ENCODE measurements around the gene CDC34.
A peak's percentile ranks its signal among the peaks of the same experiment; 100 is the strongest.

CDC34 gene

DNA sequence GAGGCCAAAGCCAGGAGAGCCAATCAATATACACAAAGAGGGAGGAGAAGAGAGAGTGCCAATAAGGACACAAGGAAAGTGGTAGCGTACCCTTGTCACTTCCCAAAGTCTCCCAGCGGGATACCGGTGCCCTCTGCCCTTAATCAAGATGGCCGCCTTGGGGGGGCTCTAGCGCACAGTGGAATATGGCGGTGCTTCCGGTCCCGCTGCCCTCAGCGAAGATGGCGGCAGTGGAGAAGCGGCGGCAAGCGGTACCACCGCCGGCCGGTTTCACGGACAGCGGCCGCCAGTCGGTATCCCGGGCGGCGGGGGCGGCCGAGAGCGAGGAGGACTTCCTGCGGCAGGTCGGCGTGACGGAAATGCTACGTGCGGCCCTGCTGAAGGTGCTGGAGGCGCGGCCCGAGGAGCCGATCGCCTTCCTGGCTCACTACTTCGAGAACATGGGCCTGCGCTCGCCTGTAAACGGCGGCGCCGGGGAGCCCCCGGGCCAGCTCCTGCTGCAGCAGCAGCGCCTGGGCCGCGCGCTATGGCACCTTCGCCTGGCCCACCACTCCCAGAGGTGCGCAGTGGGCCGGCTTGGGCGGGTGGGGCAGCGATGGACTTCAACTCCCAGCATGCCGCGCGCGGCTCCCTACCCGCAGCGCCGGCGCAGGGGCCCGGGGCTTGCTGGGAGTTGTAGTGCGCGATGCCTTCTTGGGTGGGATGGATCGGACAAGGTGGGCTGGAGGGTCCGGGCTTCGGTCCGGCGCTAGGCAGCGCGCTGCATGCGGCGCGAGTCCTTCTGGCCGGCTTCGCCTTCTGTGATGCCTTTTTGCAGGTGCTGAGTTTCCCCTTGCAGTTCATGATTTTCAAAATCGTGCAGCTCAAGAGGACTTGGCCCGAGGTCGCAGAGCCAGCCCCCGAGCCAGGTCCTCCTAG is 24.0 kb upstream of the CDC34 start, which contains the start of gene TPGS1:
Gene TPGS1, plus strand, starts transcription at position 212 of the 918 bp plus-strand sequence. Its CDS starts 10 bp downstream, at position 222.
- TF ChIP-seq YY1 (IDR thresholded peaks at IDR 0.05; ENCODE audit: low read depth) = peak; percentile 100
- peak; percentile 59 for TF ChIP-seq CREB1 (IDR thresholded peaks at IDR 0.05; ENCODE audit: low read depth)
- peak; percentile 69 for TF ChIP-seq TCF12 (IDR thresholded peaks at IDR 0.05; ENCODE audit: low read depth)
- TF ChIP-seq, protein P1, sequence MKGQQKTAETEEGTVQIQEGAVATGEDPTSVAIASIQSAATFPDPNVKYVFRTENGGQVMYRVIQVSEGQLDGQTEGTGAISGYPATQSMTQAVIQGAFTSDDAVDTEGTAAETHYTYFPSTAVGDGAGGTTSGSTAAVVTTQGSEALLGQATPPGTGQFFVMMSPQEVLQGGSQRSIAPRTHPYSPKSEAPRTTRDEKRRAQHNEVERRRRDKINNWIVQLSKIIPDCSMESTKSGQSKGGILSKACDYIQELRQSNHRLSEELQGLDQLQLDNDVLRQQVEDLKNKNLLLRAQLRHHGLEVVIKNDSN (IDR thresholded peaks at IDR 0.05) = no peak
- TF ChIP-seq TAF1 (IDR thresholded peaks at IDR 0.05; ENCODE audit: low read depth) = peak; percentile 97
- peak; percentile 99 for TF ChIP-seq EGR1 (IDR thresholded peaks at IDR 0.05)
- TF ChIP-seq NFIC (IDR thresholded peaks at IDR 0.05) = peak; percentile 77
- TF ChIP-seq, protein P2, sequence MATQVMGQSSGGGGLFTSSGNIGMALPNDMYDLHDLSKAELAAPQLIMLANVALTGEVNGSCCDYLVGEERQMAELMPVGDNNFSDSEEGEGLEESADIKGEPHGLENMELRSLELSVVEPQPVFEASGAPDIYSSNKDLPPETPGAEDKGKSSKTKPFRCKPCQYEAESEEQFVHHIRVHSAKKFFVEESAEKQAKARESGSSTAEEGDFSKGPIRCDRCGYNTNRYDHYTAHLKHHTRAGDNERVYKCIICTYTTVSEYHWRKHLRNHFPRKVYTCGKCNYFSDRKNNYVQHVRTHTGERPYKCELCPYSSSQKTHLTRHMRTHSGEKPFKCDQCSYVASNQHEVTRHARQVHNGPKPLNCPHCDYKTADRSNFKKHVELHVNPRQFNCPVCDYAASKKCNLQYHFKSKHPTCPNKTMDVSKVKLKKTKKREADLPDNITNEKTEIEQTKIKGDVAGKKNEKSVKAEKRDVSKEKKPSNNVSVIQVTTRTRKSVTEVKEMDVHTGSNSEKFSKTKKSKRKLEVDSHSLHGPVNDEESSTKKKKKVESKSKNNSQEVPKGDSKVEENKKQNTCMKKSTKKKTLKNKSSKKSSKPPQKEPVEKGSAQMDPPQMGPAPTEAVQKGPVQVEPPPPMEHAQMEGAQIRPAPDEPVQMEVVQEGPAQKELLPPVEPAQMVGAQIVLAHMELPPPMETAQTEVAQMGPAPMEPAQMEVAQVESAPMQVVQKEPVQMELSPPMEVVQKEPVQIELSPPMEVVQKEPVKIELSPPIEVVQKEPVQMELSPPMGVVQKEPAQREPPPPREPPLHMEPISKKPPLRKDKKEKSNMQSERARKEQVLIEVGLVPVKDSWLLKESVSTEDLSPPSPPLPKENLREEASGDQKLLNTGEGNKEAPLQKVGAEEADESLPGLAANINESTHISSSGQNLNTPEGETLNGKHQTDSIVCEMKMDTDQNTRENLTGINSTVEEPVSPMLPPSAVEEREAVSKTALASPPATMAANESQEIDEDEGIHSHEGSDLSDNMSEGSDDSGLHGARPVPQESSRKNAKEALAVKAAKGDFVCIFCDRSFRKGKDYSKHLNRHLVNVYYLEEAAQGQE (IDR thresholded peaks at IDR 0.05; ENCODE audit: low read depth) = no peak

DNA sequence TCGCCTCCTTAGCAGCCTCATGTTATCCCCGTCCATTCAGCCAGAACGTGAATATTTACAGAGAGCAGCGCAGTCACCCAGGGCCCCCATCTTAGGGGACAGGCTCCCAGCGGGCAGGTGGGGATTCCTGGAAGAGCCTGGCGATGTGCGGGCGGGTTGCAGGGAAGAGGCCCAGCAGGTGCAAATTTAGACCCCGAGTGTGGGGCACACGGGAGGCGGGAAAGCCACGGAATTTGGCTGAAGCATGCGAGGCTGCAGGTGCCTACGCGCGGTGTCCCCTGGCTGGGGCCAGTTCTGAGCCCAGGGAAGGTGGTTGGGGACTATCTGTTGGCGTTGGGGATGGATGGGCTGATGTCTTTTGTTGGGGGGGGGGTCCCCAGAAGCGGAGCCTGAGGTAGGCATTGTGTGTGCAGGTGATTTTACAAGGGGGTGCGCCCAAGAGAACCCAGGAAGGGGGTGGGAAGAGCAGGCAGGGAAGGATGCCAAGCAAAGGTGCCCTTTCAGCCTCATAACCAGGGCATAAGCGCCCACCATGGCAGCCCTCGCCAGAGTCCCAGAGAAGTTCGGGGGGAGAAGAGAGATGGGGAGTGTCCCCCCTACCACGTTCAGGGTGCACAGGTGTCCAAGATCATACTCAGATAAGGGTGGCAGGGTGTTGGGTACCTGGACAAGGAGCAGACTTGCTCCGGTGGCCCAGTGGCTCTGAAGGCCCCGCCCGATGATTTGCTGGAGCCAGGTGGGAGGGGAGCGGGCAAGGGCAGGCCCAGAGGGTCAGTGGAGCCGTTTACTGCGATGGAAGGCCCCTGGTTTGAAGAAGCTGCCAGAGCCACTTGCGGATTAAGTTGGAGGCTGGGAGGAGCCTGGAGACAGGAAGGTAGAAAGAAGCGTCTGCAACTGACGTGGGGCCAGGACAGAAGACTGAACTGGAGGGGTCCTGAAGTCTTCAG is 23.1 kb upstream of the CDC34 start:
- TF ChIP-seq, protein P3, sequence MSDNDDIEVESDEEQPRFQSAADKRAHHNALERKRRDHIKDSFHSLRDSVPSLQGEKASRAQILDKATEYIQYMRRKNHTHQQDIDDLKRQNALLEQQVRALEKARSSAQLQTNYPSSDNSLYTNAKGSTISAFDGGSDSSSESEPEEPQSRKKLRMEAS (IDR thresholded peaks at IDR 0.05) = no peak
- TF ChIP-seq, protein P1 (IDR thresholded peaks at IDR 0.05) = no peak
- no peak for TF ChIP-seq NFIC (IDR thresholded peaks at IDR 0.05)
- no peak for TF ChIP-seq TAF1 (IDR thresholded peaks at IDR 0.05; ENCODE audit: low read depth)
- no peak for TF ChIP-seq YY1 (IDR thresholded peaks at IDR 0.05; ENCODE audit: low read depth)
- TF ChIP-seq FOXM1 (IDR thresholded peaks at IDR 0.05; ENCODE audit: borderline replicate concordance, low read depth) = no peak
- no peak for TF ChIP-seq CREB1 (IDR thresholded peaks at IDR 0.05; ENCODE audit: low read depth)
- no peak for TF ChIP-seq TEAD4 (IDR thresholded peaks at IDR 0.05)

DNA sequence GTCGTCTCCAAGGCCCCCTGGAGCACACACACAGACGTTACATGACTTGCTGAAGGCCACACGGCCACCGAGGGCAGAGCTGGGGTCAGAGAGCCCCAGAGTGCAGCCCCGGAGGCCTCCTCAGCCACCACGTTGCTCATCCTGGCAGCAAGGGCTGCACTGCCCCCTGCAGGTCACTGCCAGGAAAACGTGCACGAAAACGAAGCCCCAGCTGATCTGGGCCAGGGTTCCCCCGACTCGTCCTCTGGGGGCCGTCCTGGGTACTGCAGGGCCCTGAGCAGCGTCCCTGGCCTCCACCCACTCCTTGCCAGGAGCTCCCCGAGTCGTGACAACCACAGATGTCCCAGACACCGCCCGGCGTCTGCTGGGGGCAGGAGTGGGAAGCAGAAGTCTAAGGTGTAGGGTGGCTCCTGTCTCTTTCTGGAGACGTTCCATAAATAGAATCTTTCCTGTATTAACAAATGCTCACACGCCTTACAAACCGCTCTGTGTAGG is 20.9 kb upstream of the CDC34 start:
- no peak for TF ChIP-seq TCF12 (IDR thresholded peaks at IDR 0.05; ENCODE audit: low read depth)
- TF ChIP-seq NFIC (IDR thresholded peaks at IDR 0.05) = no peak
- TF ChIP-seq, protein P3 (IDR thresholded peaks at IDR 0.05) = peak; percentile 72
- TF ChIP-seq RAD21 (IDR thresholded peaks at IDR 0.05; ENCODE audit: low read depth) = peak; percentile 63

DNA sequence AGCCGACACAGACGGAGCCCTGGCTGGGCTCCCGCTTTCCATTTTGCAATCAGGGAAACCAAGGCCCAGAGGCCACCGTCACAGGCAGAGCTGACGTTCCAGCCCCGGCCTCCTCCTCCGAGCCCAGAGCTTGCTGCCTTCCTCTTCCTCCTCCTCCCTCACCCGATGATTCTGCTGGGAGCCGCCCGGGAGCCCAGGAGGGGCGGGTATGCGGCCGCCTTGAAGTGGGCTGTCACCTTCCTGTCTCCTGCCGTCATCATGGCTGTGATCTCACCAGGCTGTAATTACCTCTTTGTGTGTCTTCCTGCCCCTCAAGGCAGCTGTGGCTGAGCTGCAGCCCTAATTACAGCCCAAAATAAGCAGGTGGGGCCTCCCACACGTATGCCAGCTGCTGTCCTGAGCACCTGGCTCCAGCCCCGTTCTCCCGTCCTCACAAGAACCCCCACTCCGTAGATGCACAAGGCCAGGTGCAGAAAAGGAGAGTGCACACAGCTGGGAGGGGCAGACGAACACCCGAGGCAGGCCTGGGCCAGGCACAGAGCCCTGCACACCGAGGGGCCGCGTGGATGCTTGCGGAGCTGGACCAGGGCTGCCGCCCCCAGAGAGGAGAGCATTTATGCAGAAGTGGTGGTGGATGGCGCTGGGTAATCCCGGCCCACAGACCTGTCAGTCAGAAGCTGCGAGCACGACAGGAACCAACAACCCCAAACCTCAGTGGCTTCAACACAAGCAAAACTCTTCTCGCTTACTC is 20.3 kb upstream of the CDC34 start:
- TF ChIP-seq, protein P1 (IDR thresholded peaks at IDR 0.05) = no peak
- no peak for TF ChIP-seq EP300 (IDR thresholded peaks at IDR 0.05; ENCODE audit: borderline replicate concordance)
- TF ChIP-seq, protein P2 (IDR thresholded peaks at IDR 0.05; ENCODE audit: low read depth) = no peak
- no peak for TF ChIP-seq EGR1 (IDR thresholded peaks at IDR 0.05)
- TF ChIP-seq CREB1 (IDR thresholded peaks at IDR 0.05; ENCODE audit: low read depth) = no peak
- no peak for TF ChIP-seq RAD21 (IDR thresholded peaks at IDR 0.05; ENCODE audit: low read depth)
- TF ChIP-seq, protein P3 (IDR thresholded peaks at IDR 0.05) = no peak
- TF ChIP-seq TCF12 (IDR thresholded peaks at IDR 0.05; ENCODE audit: low read depth) = no peak
- TF ChIP-seq FOXM1 (IDR thresholded peaks at IDR 0.05; ENCODE audit: borderline replicate concordance, low read depth) = no peak
- no peak for TF ChIP-seq NFIC (IDR thresholded peaks at IDR 0.05)
- TF ChIP-seq YY1 (IDR thresholded peaks at IDR 0.05; ENCODE audit: low read depth) = no peak
- no peak for TF ChIP-seq TEAD4 (IDR thresholded peaks at IDR 0.05)
- no peak for TF ChIP-seq CEBPB (IDR thresholded peaks at IDR 0.05)
- no peak for TF ChIP-seq TAF1 (IDR thresholded peaks at IDR 0.05; ENCODE audit: low read depth)
- TF ChIP-seq ZBTB7A (IDR thresholded peaks at IDR 0.05; ENCODE audit: low read depth) = no peak
